CD4-positive, alpha-beta memory T cell (primary cell): ENCODE results near the gene TOGARAM2. TPM values are rescaled to one million over a fixed set of nuclear protein-coding genes. Genes with fewer than 3 reads are reported as not detected.
A peak's percentile ranks its signal among the peaks of the same experiment; 100 is the strongest.
"Not testable (repeated sequence)": the region's sequence is repeated elsewhere in the genome, so short reads cannot be mapped to it uniquely, and the experiment has no call there.

Experiments
- CTCF ChIA-PET: fragments of 350-600 bp; sonication (Branson Sonifier 250); formaldehyde crosslinking; loops from one replicate; lab custom pipeline; 2021; ENCODE audit warnings: inconsistent platforms; ENCODE audit not compliant: partially characterized antibody; lab: Charles Lee
- POLR2A ChIA-PET: fragments of 350-600 bp; sonication (Branson Sonifier 250); formaldehyde crosslinking; loops from one replicate; lab custom pipeline; 2021; ENCODE audit not compliant: partially characterized antibody; lab: Charles Lee
- DNase-seq, 5 donors: peaks; one replicate each; pipeline versions ENCODE4 v3.0.0 to v3.0.0-alpha.2; 2020 to 2022; ENCODE audit warnings: mixed read lengths in 1 of 5
- H3K27ac ChIP-seq: one replicate; pipeline ENCODE4 v1.7.0; 2013; ENCODE audit warnings: low read depth, low read length
- H3K27me3 ChIP-seq: 2 replicates; pipeline ENCODE4 v1.7.0; 2013; ENCODE audit warnings: mild to moderate bottlenecking, low read length, moderate library complexity; ENCODE audit not compliant: insufficient read depth
- H3K36me3 ChIP-seq: 2 replicates; pipeline ENCODE4 v1.7.0; 2013; ENCODE audit warnings: mild to moderate bottlenecking, low read length, moderate library complexity; ENCODE audit not compliant: insufficient read depth
- H3K4me1 ChIP-seq: 2 replicates; pipeline ENCODE4 v1.7.0; 2013; ENCODE audit warnings: mild to moderate bottlenecking, low read length, moderate library complexity; ENCODE audit not compliant: insufficient read depth
- H3K4me3 ChIP-seq, 2 donors: one replicate each; pipeline ENCODE4 v1.7.0; 2013; ENCODE audit warnings: low read length in 2 of 2, mild to moderate bottlenecking in 1 of 2
- H3K9me3 ChIP-seq, 2 donors: one replicate each; pipeline ENCODE4 v1.7.0; 2013; ENCODE audit warnings: low read length in 2 of 2, control low read depth in 1 of 2; ENCODE audit not compliant: control insufficient read depth in 1 of 2
- H3K27ac Mint-ChIP-seq, 7 donors: one replicate each; pipeline ENCODE4 v1.8.0; 2020 to 2021; ENCODE audit warnings: mixed read lengths in 7 of 7, mild to moderate bottlenecking in 6 of 7, inconsistent platforms in 3 of 7, moderate library complexity in 3 of 7
- H3K27me3 Mint-ChIP-seq, 2 donors: one replicate each; pipeline ENCODE4 v1.8.0; 2020 to 2021; ENCODE audit warnings: mixed read lengths in 2 of 2
- H3K36me3 Mint-ChIP-seq, 2 donors: one replicate each; pipeline ENCODE4 v1.8.0; 2020 to 2021; ENCODE audit warnings: mixed read lengths in 2 of 2, inconsistent platforms in 1 of 2, mild to moderate bottlenecking in 1 of 2
- H3K4me1 Mint-ChIP-seq, 4 donors: one replicate each; pipeline ENCODE4 v1.8.0; 2020 to 2021; ENCODE audit warnings: mixed read lengths in 4 of 4, mild to moderate bottlenecking in 1 of 4
- H3K4me3 Mint-ChIP-seq, 8 donors: one replicate each; pipeline ENCODE4 v1.8.0; 2020 to 2021; ENCODE audit warnings: mixed read lengths in 8 of 8, mild to moderate bottlenecking in 7 of 8, moderate library complexity in 6 of 8, inconsistent platforms in 3 of 8
- H3K9me3 Mint-ChIP-seq, 8 donors: one replicate each; pipeline ENCODE4 v1.8.0; 2020 to 2021; ENCODE audit warnings: mixed read lengths in 8 of 8, mild to moderate bottlenecking in 5 of 8, inconsistent platforms in 3 of 8, moderate library complexity in 1 of 8
- intact Hi-C: fragments of 100-400 bp; cut with micrococcal nuclease; formaldehyde crosslinking; loops from one replicate; pipeline ENCODE4 v1.15.1; 2023
- polyA plus RNA-seq, 2 donors: library from polyadenylated mRNA; unstranded; fragments of 300-500 nt; fragmentation: Illumina TruSeq; gene quantifications; one replicate each; pipeline ENCODE4 v1.2.3, GENCODE V29; 2021
- total RNA-seq, 2 experiments: library from RNA; stranded (reverse); gene quantifications; one replicate each; pipeline ENCODE4 v1.2.3, GENCODE V29; 2021

The TOGARAM2 gene
- total and polyA plus RNA-seq, 4 experiments from 2014 or later, result 0.46 to 2.7 (median 1.7) TPM

- H3K4me1 Mint-ChIP-seq, result peaks cover 5 to 7% (median 6%) of the 10 kb centered on the region in 4 donors
- no peaks in the 10 kb centered on the region for H3K36me3 ChIP-seq
- no peaks in the 10 kb centered on the region for H3K27me3 ChIP-seq
- H3K4me3 ChIP-seq, result no peak overlapping the region
- H3K36me3 Mint-ChIP-seq, result no peaks in the 10 kb centered on the region
- intact Hi-C loops, result no loop called here
- DNase-seq, result no peak
- no peak overlapping the region for H3K27ac ChIP-seq
- H3K9me3 Mint-ChIP-seq, result peaks cover 0 to 4% (median 0%) of the 10 kb centered on the region in 8 donors
- H3K4me1 ChIP-seq, result peaks cover 8% of the 10 kb centered on the region
- no peaks in the 10 kb centered on the region for H3K9me3 ChIP-seq
- CTCF ChIA-PET, result interaction anchor here (1.5 kb wide), 1 partner anchor 18 kb away, joined by 5 read pairs; no protein-coding TSS in a partner anchor
- H3K27me3 Mint-ChIP-seq, result no peaks in the 10 kb centered on the region
- POLR2A ChIA-PET, result no interaction called here
- H3K27ac Mint-ChIP-seq, result peak overlapping the region in 2 of 7 donors; percentile 3 to 55
- H3K4me3 Mint-ChIP-seq, result no peak overlapping the region
Measured at GRCh38 chr2:28976584-28976983, 4.5 kb upstream of the TOGARAM2 start.

GRCh38 chr2:28977176-28977875, 3.8 kb upstream of the TOGARAM2 start:
- Histone ChIP-seq H3K36me3 (no peaks in the 10 kb centered on the region), H3K9me3 (no peaks in the 10 kb centered on the region), H3K27me3 (no peaks in the 10 kb centered on the region), H3K27ac (no peak overlapping the region), H3K4me1 (peaks cover 8% of the 10 kb centered on the region), H3K4me3 (no peak overlapping the region)
- no peak overlapping the region for H3K4me3 Mint-ChIP-seq
- ChIA-PET POLR2A (no interaction called here), CTCF (interaction anchor here (1.3 to 1.5 kb wide), 2 partner anchors 18 to 38 kb away, joined by 5 read pairs; no protein-coding TSS in a partner anchor)
- peak overlapping the region in 1 of 7 donors; percentile 67 for H3K27ac Mint-ChIP-seq
- no peak for DNase-seq
- H3K36me3 Mint-ChIP-seq, result no peaks in the 10 kb centered on the region
- no peaks in the 10 kb centered on the region for H3K27me3 Mint-ChIP-seq
- peaks cover 0 to 3% (median 0%) of the 10 kb centered on the region in 8 donors for H3K9me3 Mint-ChIP-seq
- intact Hi-C loops, result no loop called here
- peaks cover 5 to 7% (median 6%) of the 10 kb centered on the region in 4 donors for H3K4me1 Mint-ChIP-seq

- H3K27me3 Mint-ChIP-seq, DNase-seq, H3K9me3 Mint-ChIP-seq, H3K27me3 ChIP-seq, H3K4me1 ChIP-seq, intact Hi-C loops, H3K27ac ChIP-seq, H3K9me3 ChIP-seq, H3K4me3 ChIP-seq, H3K36me3 Mint-ChIP-seq, H3K4me1 Mint-ChIP-seq, H3K4me3 Mint-ChIP-seq, H3K36me3 ChIP-seq: not testable (repeated sequence)
- CTCF ChIA-PET, result interaction anchor here (0.6 to 1.3 kb wide), 2 partner anchors 13 to 37 kb away, joined by 3 to 5 read pairs; no protein-coding TSS in a partner anchor
- POLR2A ChIA-PET, result interaction anchor here (0.8 to 1.0 kb wide), 2 partner anchors 34 to 37 kb away, joined by 3 to 4 read pairs; no protein-coding TSS in a partner anchor
- peak overlapping the region in 1 of 7 donors; percentile 67 for H3K27ac Mint-ChIP-seq
Measured at GRCh38 chr2:28978001-28978400, 3.1 kb upstream of the TOGARAM2 start.

GRCh38 chr2:28978606-28979005, 2.5 kb upstream of the TOGARAM2 start:
- no peak for DNase-seq
- Mint-ChIP-seq H3K4me3 (no peak overlapping the region), H3K27ac (peak overlapping the region in 1 of 7 donors; percentile 44), H3K4me1 (no peaks in the 10 kb centered on the region), H3K9me3 (peaks cover 0 to 3% (median 0%) of the 10 kb centered on the region in 8 donors), H3K36me3 (no peaks in the 10 kb centered on the region), H3K27me3 (no peaks in the 10 kb centered on the region)
- intact Hi-C loops, result no loop called here
- H3K27ac ChIP-seq, result no peak overlapping the region
- ChIA-PET POLR2A (interaction anchor here (0.8 to 1.0 kb wide), 2 partner anchors 34 to 37 kb away, joined by 3 to 4 read pairs; no protein-coding TSS in a partner anchor), CTCF (interaction anchor here (1.3 kb wide), 1 partner anchor 36 kb away, joined by 5 read pairs; no protein-coding TSS in a partner anchor)
- no peaks in the 10 kb centered on the region for H3K4me1 ChIP-seq
- no peak overlapping the region for H3K4me3 ChIP-seq
- no peaks in the 10 kb centered on the region for H3K27me3 ChIP-seq
- no peaks in the 10 kb centered on the region for H3K9me3 ChIP-seq
- H3K36me3 ChIP-seq, result no peaks in the 10 kb centered on the region

GRCh38 chr2:28979041-28979440, 2.1 kb upstream of the TOGARAM2 start:
- Histone ChIP-seq H3K9me3 (no peaks in the 10 kb centered on the region), H3K4me3 (no peak overlapping the region), H3K4me1 (no peaks in the 10 kb centered on the region), H3K27me3 (no peaks in the 10 kb centered on the region), H3K36me3 (no peaks in the 10 kb centered on the region), H3K27ac (no peak overlapping the region)
- Mint-ChIP-seq H3K36me3 (no peaks in the 10 kb centered on the region), H3K4me1 (peaks cover 0 to 4% (median 0%) of the 10 kb centered on the region in 4 donors), H3K27me3 (no peaks in the 10 kb centered on the region), H3K4me3 (no peak overlapping the region), H3K27ac (peak overlapping the region in 1 of 7 donors; percentile 69), H3K9me3 (peaks cover 0 to 3% (median 0%) of the 10 kb centered on the region in 8 donors)
- intact Hi-C loops, result no loop called here
- ChIA-PET POLR2A (interaction anchor here (0.8 to 1.0 kb wide), 2 partner anchors 33 to 36 kb away, joined by 3 to 4 read pairs; no protein-coding TSS in a partner anchor), CTCF (interaction anchor here (1.3 kb wide), 1 partner anchor 20 kb away, joined by 3 read pairs; no protein-coding TSS in a partner anchor)
- no peak for DNase-seq

- Histone ChIP-seq H3K36me3 (no peaks in the 10 kb centered on the region), H3K27ac (no peak overlapping the region), H3K4me3 (no peak overlapping the region), H3K27me3 (no peaks in the 10 kb centered on the region), H3K4me1 (no peaks in the 10 kb centered on the region), H3K9me3 (no peaks in the 10 kb centered on the region)
- H3K27me3 Mint-ChIP-seq, result no peaks in the 10 kb centered on the region
- peaks cover 0 to 4% (median 0%) of the 10 kb centered on the region in 4 donors for H3K4me1 Mint-ChIP-seq
- H3K4me3 Mint-ChIP-seq, result no peak overlapping the region
- intact Hi-C loops, result no loop called here
- ChIA-PET CTCF (interaction anchor here (1.3 to 1.6 kb wide), 2 partner anchors 21 to 31 kb away, joined by 3 to 4 read pairs; no protein-coding TSS in a partner anchor), POLR2A (no interaction called here)
- H3K27ac Mint-ChIP-seq, result peak overlapping the region in 1 of 7 donors; percentile 69
- H3K9me3 Mint-ChIP-seq, result peaks cover 0 to 2% (median 0%) of the 10 kb centered on the region in 8 donors
- no peaks in the 10 kb centered on the region for H3K36me3 Mint-ChIP-seq
- no peak for DNase-seq
Measured at GRCh38 chr2:28979576-28980366, 1.3 kb upstream of the TOGARAM2 start.
